M059J (cell line): ENCODE results near the gene CPNE6. TPM values are rescaled to one million over a fixed set of nuclear protein-coding genes. Genes with fewer than 3 reads are reported as not detected.

ENCODE experiments used
- DNase-seq: peaks from one replicate; pipeline ENCODE4 v3.0.0-alpha.2; 2012; ENCODE audit warnings: low read depth
- total RNA-seq: library from RNA; depleted of rRNA; stranded (reverse); fragments of >200 nt; shearing (Covaris generic); gene quantifications from 2 replicates; pipeline ENCODE4 v1.2.3, GENCODE V29; 2014

Gene CPNE6
- total RNA-seq, 1 experiment from 2014 or later = not detected

- no peak for DNase-seq
Observed at GRCh38 chr14:24054646-24055045, 16.7 kb upstream of the CPNE6 start.

- DNase-seq = no peak
Observed at GRCh38 chr14:24055971-24056799, 15.2 kb upstream of the CPNE6 start.

- no peak for DNase-seq
Observed at GRCh38 chr14:24056800-24057184, 14.6 kb upstream of the CPNE6 start.

GRCh38 chr14:24057271-24057670, 14.1 kb upstream of the CPNE6 start:
- DNase-seq = no peak

GRCh38 chr14:24057867-24058259, 13.5 kb upstream of the CPNE6 start:
- DNase-seq = no peak

GRCh38 chr14:24058260-24058950, 13.0 kb upstream of the CPNE6 start:
- DNase-seq = peak; percentile 69

GRCh38 chr14:24058951-24059475, 12.3 kb upstream of the CPNE6 start:
- DNase-seq = no peak

GRCh38 chr14:24059841-24060388, 11.4 kb upstream of the CPNE6 start:
- DNase-seq = no peak

GRCh38 chr14:24060443-24060842, 10.9 kb upstream of the CPNE6 start:
- no peak for DNase-seq

GRCh38 chr14:24060984-24061913, 10.1 kb upstream of the CPNE6 start:
- DNase-seq = no peak

- DNase-seq = no peak
Observed at GRCh38 chr14:24062216-24062980, 9.0 kb upstream of the CPNE6 start.

- DNase-seq = peak; percentile 23
Observed at GRCh38 chr14:24063263-24063836, 8.0 kb upstream of the CPNE6 start.

- no peak for DNase-seq
Observed at GRCh38 chr14:24064091-24064795, 7.1 kb upstream of the CPNE6 start.

GRCh38 chr14:24064856-24065255, 6.5 kb upstream of the CPNE6 start:
- DNase-seq = no peak

GRCh38 chr14:24065408-24065807, 6.0 kb upstream of the CPNE6 start:
- no peak for DNase-seq

- no peak for DNase-seq
Observed at GRCh38 chr14:24066496-24067132, 4.7 kb upstream of the CPNE6 start.

GRCh38 chr14:24067133-24068082, 4.0 kb upstream of the CPNE6 start:
- DNase-seq = no peak
